ENCODE data around the gene SDC4.

The SDC4 gene

GRCh38 chr20:45300961-45301360 lies 47.3 kb downstream of the SDC4 start:
- no peak overlapping the region for H3K4me3 ChIP-seq (replicated peaks; ENCODE audit: low read depth, low read length)
- TF ChIP-seq CTCF (IDR thresholded peaks at IDR 0.05; ENCODE audit: insufficient read depth, low read length, poor library complexity, severe bottlenecking): peak; percentile 79
- H3K27me3 ChIP-seq (replicated peaks; ENCODE audit: control insufficient read depth, insufficient read depth, low read length): no peaks in the 10 kb centered on the region
- no peaks in the 10 kb centered on the region for H3K36me3 ChIP-seq (ENCODE audit: control insufficient read depth, insufficient read depth, low read length)
- DNase-seq (ENCODE audit: extremely low read depth, insufficient read length): no peak

GRCh38 chr20:45299786-45300185 lies 48.4 kb downstream of the SDC4 start:
- no peaks in the 10 kb centered on the region for H3K27me3 ChIP-seq (replicated peaks; ENCODE audit: control insufficient read depth, insufficient read depth, low read length)
- no peak for TF ChIP-seq CTCF (IDR thresholded peaks at IDR 0.05; ENCODE audit: insufficient read depth, low read length, poor library complexity, severe bottlenecking)
- no peaks in the 10 kb centered on the region for H3K36me3 ChIP-seq (ENCODE audit: control insufficient read depth, insufficient read depth, low read length)
- DNase-seq (ENCODE audit: extremely low read depth, insufficient read length): no peak
- H3K4me3 ChIP-seq (replicated peaks; ENCODE audit: low read depth, low read length): no peak overlapping the region

- Histone ChIP-seq H3K4me3 (replicated peaks; ENCODE audit: low read depth, low read length) (no peak overlapping the region), H3K36me3 (ENCODE audit: control insufficient read depth, insufficient read depth, low read length) (no peaks in the 10 kb centered on the region), H3K27me3 (replicated peaks; ENCODE audit: control insufficient read depth, insufficient read depth, low read length) (no peaks in the 10 kb centered on the region)
- no peak for TF ChIP-seq CTCF (IDR thresholded peaks at IDR 0.05; ENCODE audit: insufficient read depth, low read length, poor library complexity, severe bottlenecking)
- DNase-seq (ENCODE audit: extremely low read depth, insufficient read length): no peak
Observed at GRCh38 chr20:45297786-45298497, 50.3 kb downstream of the SDC4 start.

- Histone ChIP-seq H3K36me3 (ENCODE audit: control insufficient read depth, insufficient read depth, low read length) (no peaks in the 10 kb centered on the region), H3K27me3 (replicated peaks; ENCODE audit: control insufficient read depth, insufficient read depth, low read length) (no peaks in the 10 kb centered on the region), H3K4me3 (replicated peaks; ENCODE audit: low read depth, low read length) (no peak overlapping the region)
- no peak for TF ChIP-seq CTCF (IDR thresholded peaks at IDR 0.05; ENCODE audit: insufficient read depth, low read length, poor library complexity, severe bottlenecking)
- no peak for DNase-seq (ENCODE audit: extremely low read depth, insufficient read length)
Observed at GRCh38 chr20:45294659-45295058, 53.6 kb downstream of the SDC4 start.

GRCh38 chr20:45294003-45294368 lies 54.2 kb downstream of the SDC4 start:
- H3K4me3 ChIP-seq (replicated peaks; ENCODE audit: low read depth, low read length): no peak overlapping the region
- DNase-seq (ENCODE audit: extremely low read depth, insufficient read length): no peak
- no peaks in the 10 kb centered on the region for H3K27me3 ChIP-seq (replicated peaks; ENCODE audit: control insufficient read depth, insufficient read depth, low read length)

More at GRCh38 chr20:45294003-45294368, 54.2 kb downstream of the SDC4 start:
- H3K36me3 ChIP-seq (ENCODE audit: control insufficient read depth, insufficient read depth, low read length): no peaks in the 10 kb centered on the region
- no peak for TF ChIP-seq CTCF (IDR thresholded peaks at IDR 0.05; ENCODE audit: insufficient read depth, low read length, poor library complexity, severe bottlenecking)
